Stimulated activated CD4-positive, alpha-beta T cell treated with anti-CD3 and anti-CD28 coated beads, Interleukin-1b, Interleukin-23, amount 100 ng/mL, for 4 hours (primary cell): ENCODE results near the gene SNAI3.

Experiments used
- DNase-seq, 2 donors: peaks; one replicate each; pipeline ENCODE4 v3.0.0-alpha.2; 2020; ENCODE audit warnings: low read depth in 2 of 2

The SNAI3 gene

GRCh38 chr16:88691924-88692560 is 5.7 kb upstream of the SNAI3 start:
- no peak for DNase-seq

- DNase-seq = no peak
Observed at GRCh38 chr16:88691129-88691813, 5.0 kb upstream of the SNAI3 start.

- DNase-seq = no peak
Observed at GRCh38 chr16:88690341-88691128, 4.2 kb upstream of the SNAI3 start.

- DNase-seq = no peak
Observed at GRCh38 chr16:88688013-88688778, 1.9 kb upstream of the SNAI3 start.

GRCh38 chr16:88687676-88688012 is 1.3 kb upstream of the SNAI3 start:
- no peak for DNase-seq

- no peak for DNase-seq
Observed at GRCh38 chr16:88687254-88687576, 908 bp upstream of the SNAI3 start.

- DNase-seq = no peak
Observed at GRCh38 chr16:88686062-88686438, 257 bp downstream of the SNAI3 start.

- DNase-seq = peak; percentile 53 to 58
Observed at GRCh38 chr16:88685156-88686061, 898 bp downstream of the SNAI3 start.

- DNase-seq = no peak
Observed at GRCh38 chr16:88684569-88685155, 1.6 kb downstream of the SNAI3 start.

GRCh38 chr16:88681709-88682451 is 4.4 kb downstream of the SNAI3 start:
- DNase-seq = no peak

GRCh38 chr16:88681084-88681680 is 5.1 kb downstream of the SNAI3 start:
- no peak for DNase-seq

GRCh38 chr16:88680554-88681083 is 5.7 kb downstream of the SNAI3 start:
- no peak for DNase-seq

GRCh38 chr16:88678224-88678979 is 7.9 kb downstream of the SNAI3 start:
- DNase-seq = no peak

GRCh38 chr16:88677721-88678120 is 8.6 kb downstream of the SNAI3 start:
- DNase-seq = no peak

GRCh38 chr16:88676502-88677242 is 9.6 kb downstream of the SNAI3 start:
- no peak for DNase-seq

- DNase-seq = no peak
Observed at GRCh38 chr16:88673716-88674379, 12.5 kb downstream of the SNAI3 start.

GRCh38 chr16:88672776-88673175 is 13.5 kb downstream of the SNAI3 start:
- DNase-seq = no peak

- no peak for DNase-seq
Observed at GRCh38 chr16:88671806-88672205, 14.5 kb downstream of the SNAI3 start.
